K562 (cell line): ENCODE data around the gene LY6G6D. TPM values are rescaled to one million over a fixed set of nuclear protein-coding genes. Genes with fewer than 3 reads are reported as not detected.

Experiments
- CBX5 ChIP-seq: IDR thresholded peaks from 2 replicates; pipeline ENCODE4 v1.6.1; 2014; ENCODE audit warnings: low read depth, borderline replicate concordance
- CHD1 ChIP-seq: fragments of 200-600 bp; sonication (generic); IDR thresholded peaks from one replicate; pipeline ENCODE4 v1.6.1; 2012; ENCODE audit warnings: mild to moderate bottlenecking, moderate library complexity, low read length, inconsistent platforms
- CREBBP ChIP-seq: IDR thresholded peaks from one replicate; pipeline ENCODE4 v1.6.1; 2012; ENCODE audit warnings: low read depth, mild to moderate bottlenecking, control low read depth, inconsistent platforms, low read length
- GABPB1 ChIP-seq: sonication (generic); formaldehyde crosslinking; IDR thresholded peaks from 2 replicates; pipeline ENCODE4 v1.8.0; 2022; ENCODE audit warnings: mild to moderate bottlenecking, missing genetic modification reagents
- MCM7 ChIP-seq, 2 experiments: fragments of 450-650 bp; IDR thresholded peaks; 2 replicates each; pipeline ENCODE4 v1.6.1; 2016 to 2018
- MECOM ChIP-seq: fragments of 250-450 bp; sonication (Bioruptor Pico); IDR thresholded peaks from 2 replicates; pipeline ENCODE4 v1.8.0; 2022; ENCODE audit warnings: inconsistent platforms
- PHF8 ChIP-seq: fragments of 200-600 bp; sonication (generic); IDR thresholded peaks from 2 replicates; pipeline ENCODE4 v1.6.1; 2012; ENCODE audit warnings: mixed run types, mild to moderate bottlenecking, inconsistent platforms, low read length, moderate library complexity, borderline replicate concordance
- PPARD ChIP-seq: fragments of 250-450 bp; sonication (Bioruptor Pico); IDR thresholded peaks from 2 replicates; pipeline ENCODE4 v1.8.0; 2022; ENCODE audit warnings: inconsistent platforms, mild to moderate bottlenecking, moderate library complexity
- STAT5A ChIP-seq: IDR thresholded peaks from 2 replicates; pipeline ENCODE4 v1.6.1; 2012; ENCODE audit warnings: low read length, inconsistent platforms, borderline replicate concordance
- ZNF184 ChIP-seq: sonication (generic); formaldehyde crosslinking; IDR thresholded peaks from 2 replicates; pipeline ENCODE4 v1.5.0; 2020; ENCODE audit warnings: missing genetic modification reagents
- ZNF408 ChIP-seq: fragments of 250-450 bp; sonication (Bioruptor Pico); IDR thresholded peaks from 2 replicates; pipeline ENCODE4 v1.4.0; 2020; ENCODE audit warnings: low read depth, mild to moderate bottlenecking, moderate library complexity
- ZNF586 ChIP-seq: fragments of 450-650 bp; formaldehyde crosslinking; conservative IDR thresholded peaks from 2 replicates; pipeline ENCODE4 v1.4.0; 2020; ENCODE audit warnings: mild to moderate bottlenecking, moderate library complexity
- ZNF764 ChIP-seq: fragments of 250-450 bp; sonication (Bioruptor Pico); IDR thresholded peaks from 2 replicates; pipeline ENCODE4 v1.4.0; 2020; ENCODE audit warnings: low read depth, mild to moderate bottlenecking, moderate library complexity
- ZNF830 ChIP-seq: fragments of 250-450 bp; sonication (Bioruptor Pico); IDR thresholded peaks from 2 replicates; pipeline ENCODE4 v1.5.0; 2021; ENCODE audit warnings: mild to moderate bottlenecking
- polyA plus RNA-seq, 8 experiments: library from polyadenylated mRNA; depleted of rRNA in 4 of 8; stranded (reverse) in 5 of 8; unstranded in 3 of 8; fragments of >200 nt; fragmentation: Nextera tagmentation in 2 of 8; fragmentation: Illumina TruSeq in 1 of 8; extraction: Ambion mirVana in 2 of 8; extraction: Trizol in 1 of 8; gene quantifications; 2 replicates each; pipeline versions ENCODE4 v1.2.1 to v1.2.3, GENCODE V29; 2011 to 2014; ENCODE audit warnings: inconsistent platforms in 1 of 8, missing spikeins in 1 of 8
- total RNA-seq, 7 experiments: library from RNA; depleted of rRNA in 6 of 7; stranded (reverse); fragments of >200 nt in 6 of 7; fragmentation: Illumina TruSeq in 2 of 7; extraction: Trizol in 2 of 7; gene quantifications; 2 replicates each; pipeline versions ENCODE4 v1.2.1 to v1.2.3, GENCODE V29; 2011 to 2021; ENCODE audit warnings: low replicate concordance in 1 of 7
- TF ChIP-seq, protein P1 (sequence below): IDR thresholded peaks from 2 replicates; pipeline ENCODE4 v1.6.1; 2016; ENCODE audit warnings: missing genetic modification characterization, missing compliant biosample characterization
- TF ChIP-seq, protein P2 (sequence below): IDR thresholded peaks from 2 replicates; pipeline ENCODE4 v1.6.1; 2011; ENCODE audit not compliant: insufficient read length; ENCODE audit errors: extremely low read depth
- TF ChIP-seq, protein P3 (sequence below), 2 experiments: fragments of 450-650 bp in 1 of 2; sonication (generic) in 1 of 2; formaldehyde crosslinking; conservative IDR thresholded peaks; 2 replicates each; pipeline versions ENCODE4 v1.4.0 to v1.8.1; 2020 to 2022; ENCODE audit warnings: mild to moderate bottlenecking in 1 of 2, missing genetic modification reagents in 1 of 2
- TF ChIP-seq, protein P4 (sequence below): fragments of 450-650 bp; formaldehyde crosslinking; IDR thresholded peaks from 2 replicates; pipeline ENCODE4 v1.4.0; 2022; ENCODE audit warnings: missing genetic modification characterization
- TF ChIP-seq, protein P5 (sequence below): sonication (generic); formaldehyde crosslinking; IDR thresholded peaks from 2 replicates; pipeline ENCODE4 v1.8.1; 2023; ENCODE audit warnings: mild to moderate bottlenecking, missing genetic modification reagents, moderate library complexity

The LY6G6D gene
- total and polyA plus RNA-seq, 9 of the 15 experiments (the other 6 are each of a cell fraction or from before 2014, with no cell fraction given) = 0.30 to 0.38 TPM; not detected in 7

DNA sequence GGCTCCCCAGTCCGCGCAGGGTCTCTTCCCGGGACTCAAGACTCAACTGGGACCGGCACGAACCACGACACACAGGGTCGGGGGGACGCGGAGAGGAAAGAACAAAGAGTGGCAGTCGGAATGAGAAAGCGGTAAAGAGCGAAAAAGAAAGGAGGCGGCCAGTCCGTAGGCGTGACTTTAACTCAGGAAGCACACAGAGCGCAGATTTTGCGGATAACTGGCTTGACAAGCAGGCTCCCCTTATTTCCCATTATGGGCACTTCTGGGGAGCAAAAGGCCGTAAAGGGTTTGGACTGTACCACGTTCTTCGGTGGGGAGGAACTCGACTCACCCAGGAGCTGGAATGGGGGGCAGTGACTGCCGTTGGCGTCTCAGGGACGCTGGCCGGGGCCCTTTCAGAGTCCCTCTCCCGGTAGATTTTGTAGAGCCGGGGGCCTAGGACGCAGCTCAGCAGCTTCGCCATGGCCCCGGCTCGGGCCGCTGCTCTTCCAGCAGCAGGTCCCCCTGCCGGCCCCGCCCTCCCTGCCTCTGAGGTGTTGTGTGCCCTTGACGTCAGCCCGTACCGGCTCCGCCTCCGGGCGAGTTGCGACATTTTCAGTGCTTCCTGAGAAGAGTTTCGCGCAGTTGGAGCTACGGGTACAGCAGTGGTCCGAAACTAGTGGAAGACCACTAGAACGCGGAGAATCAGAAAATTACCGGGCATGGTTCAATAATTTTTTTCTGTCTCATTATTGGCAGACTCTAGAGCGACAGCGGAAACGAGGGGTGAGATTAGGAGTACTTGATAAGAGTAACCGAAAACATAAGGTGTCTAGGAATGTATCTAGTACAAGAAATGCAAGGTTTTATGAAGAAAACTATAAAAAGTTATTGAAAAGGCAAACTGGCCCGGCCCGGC lies 12.1 kb upstream of the LY6G6D start, which contains the start of gene ABHD16A (continued):
- TF ChIP-seq, protein P1, sequence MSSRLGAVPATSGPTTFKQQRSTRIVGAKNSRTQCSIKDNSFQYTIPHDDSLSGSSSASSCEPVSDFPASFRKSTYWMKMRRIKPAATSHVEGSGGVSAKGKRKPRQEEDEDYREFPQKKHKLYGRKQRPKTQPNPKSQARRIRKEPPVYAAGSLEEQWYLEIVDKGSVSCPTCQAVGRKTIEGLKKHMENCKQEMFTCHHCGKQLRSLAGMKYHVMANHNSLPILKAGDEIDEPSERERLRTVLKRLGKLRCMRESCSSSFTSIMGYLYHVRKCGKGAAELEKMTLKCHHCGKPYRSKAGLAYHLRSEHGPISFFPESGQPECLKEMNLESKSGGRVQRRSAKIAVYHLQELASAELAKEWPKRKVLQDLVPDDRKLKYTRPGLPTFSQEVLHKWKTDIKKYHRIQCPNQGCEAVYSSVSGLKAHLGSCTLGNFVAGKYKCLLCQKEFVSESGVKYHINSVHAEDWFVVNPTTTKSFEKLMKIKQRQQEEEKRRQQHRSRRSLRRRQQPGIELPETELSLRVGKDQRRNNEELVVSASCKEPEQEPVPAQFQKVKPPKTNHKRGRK = peak; percentile 87
- TF ChIP-seq GABPB1 (peak; percentile 81), PPARD (CRISPR knock-in tag) (no peak), ZNF764 (CRISPR knock-in tag) (0 out of 2 replicates have a peak, but pooled peaks have one; percentile 45), CHD1 (peak; percentile 99), PHF8 (peak; percentile 98), CREBBP (no peak), ZNF830 (0 out of 2 replicates have a peak, but pooled peaks have one; percentile 25), ZNF586 (0 out of 2 replicates have a peak, but pooled peaks have one; percentile 3), MCM7 (IDR thresholded peaks at IDR 0.05) (peak in 1 of 2 experiments; percentile 6; a peak in 1 of 4 replicates), STAT5A (peak; percentile 23; the same call in 1 of the 2 replicates), CBX5 (no peak), MECOM (CRISPR knock-in tag) (no peak), ZNF184 (CRISPR knock-in tag) (no peak), ZNF408 (no peak)
- TF ChIP-seq, protein P2, sequence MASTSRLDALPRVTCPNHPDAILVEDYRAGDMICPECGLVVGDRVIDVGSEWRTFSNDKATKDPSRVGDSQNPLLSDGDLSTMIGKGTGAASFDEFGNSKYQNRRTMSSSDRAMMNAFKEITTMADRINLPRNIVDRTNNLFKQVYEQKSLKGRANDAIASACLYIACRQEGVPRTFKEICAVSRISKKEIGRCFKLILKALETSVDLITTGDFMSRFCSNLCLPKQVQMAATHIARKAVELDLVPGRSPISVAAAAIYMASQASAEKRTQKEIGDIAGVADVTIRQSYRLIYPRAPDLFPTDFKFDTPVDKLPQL = peak; percentile 45
- TF ChIP-seq, protein P3, sequence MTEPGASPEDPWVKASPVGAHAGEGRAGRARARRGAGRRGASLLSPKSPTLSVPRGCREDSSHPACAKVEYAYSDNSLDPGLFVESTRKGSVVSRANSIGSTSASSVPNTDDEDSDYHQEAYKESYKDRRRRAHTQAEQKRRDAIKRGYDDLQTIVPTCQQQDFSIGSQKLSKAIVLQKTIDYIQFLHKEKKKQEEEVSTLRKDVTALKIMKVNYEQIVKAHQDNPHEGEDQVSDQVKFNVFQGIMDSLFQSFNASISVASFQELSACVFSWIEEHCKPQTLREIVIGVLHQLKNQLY (CRISPR knock-in tag; conservative IDR thresholded peaks at IDR 0.05) = 0 out of 4 replicates have a peak, but pooled peaks of 1 of the 2 experiments have one; percentile 21
- TF ChIP-seq, protein P4, sequence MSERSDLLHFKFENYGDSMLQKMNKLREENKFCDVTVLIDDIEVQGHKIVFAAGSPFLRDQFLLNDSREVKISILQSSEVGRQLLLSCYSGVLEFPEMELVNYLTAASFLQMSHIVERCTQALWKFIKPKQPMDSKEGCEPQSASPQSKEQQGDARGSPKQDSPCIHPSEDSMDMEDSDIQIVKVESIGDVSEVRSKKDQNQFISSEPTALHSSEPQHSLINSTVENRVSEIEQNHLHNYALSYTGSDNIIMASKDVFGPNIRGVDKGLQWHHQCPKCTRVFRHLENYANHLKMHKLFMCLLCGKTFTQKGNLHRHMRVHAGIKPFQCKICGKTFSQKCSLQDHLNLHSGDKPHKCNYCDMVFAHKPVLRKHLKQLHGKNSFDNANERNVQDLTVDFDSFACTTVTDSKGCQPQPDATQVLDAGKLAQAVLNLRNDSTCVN (CRISPR knock-in tag) = 0 out of 2 replicates have a peak, but pooled peaks have one; percentile 16
- TF ChIP-seq, protein P5, sequence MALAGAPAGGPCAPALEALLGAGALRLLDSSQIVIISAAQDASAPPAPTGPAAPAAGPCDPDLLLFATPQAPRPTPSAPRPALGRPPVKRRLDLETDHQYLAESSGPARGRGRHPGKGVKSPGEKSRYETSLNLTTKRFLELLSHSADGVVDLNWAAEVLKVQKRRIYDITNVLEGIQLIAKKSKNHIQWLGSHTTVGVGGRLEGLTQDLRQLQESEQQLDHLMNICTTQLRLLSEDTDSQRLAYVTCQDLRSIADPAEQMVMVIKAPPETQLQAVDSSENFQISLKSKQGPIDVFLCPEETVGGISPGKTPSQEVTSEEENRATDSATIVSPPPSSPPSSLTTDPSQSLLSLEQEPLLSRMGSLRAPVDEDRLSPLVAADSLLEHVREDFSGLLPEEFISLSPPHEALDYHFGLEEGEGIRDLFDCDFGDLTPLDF (CRISPR knock-in tag) = peak; percentile 3; the same call in 1 of the 2 replicates
